Dermis microvascular lymphatic vessel endothelial cell (primary cell): ENCODE results near the gene ATF7IP2. TPM values are rescaled to one million over a fixed set of nuclear protein-coding genes. Genes with fewer than 3 reads are reported as not detected.
"Not testable (repeated sequence)": the region's sequence is repeated elsewhere in the genome, so short reads cannot be mapped to it uniquely, and the experiment has no call there.

Experiments used
- DNase-seq, 2 donors: peaks; one replicate each; pipeline versions ENCODE4 v3.0.0 to v3.0.0-alpha.2; 2010; ENCODE audit warnings: low read depth in 2 of 2
- total RNA-seq: library from RNA; depleted of rRNA; stranded (reverse); fragments of >200 nt; gene quantifications from 2 replicates; pipeline ENCODE4 v1.2.1, GENCODE V29; 2014

ATF7IP2 gene, protein sequence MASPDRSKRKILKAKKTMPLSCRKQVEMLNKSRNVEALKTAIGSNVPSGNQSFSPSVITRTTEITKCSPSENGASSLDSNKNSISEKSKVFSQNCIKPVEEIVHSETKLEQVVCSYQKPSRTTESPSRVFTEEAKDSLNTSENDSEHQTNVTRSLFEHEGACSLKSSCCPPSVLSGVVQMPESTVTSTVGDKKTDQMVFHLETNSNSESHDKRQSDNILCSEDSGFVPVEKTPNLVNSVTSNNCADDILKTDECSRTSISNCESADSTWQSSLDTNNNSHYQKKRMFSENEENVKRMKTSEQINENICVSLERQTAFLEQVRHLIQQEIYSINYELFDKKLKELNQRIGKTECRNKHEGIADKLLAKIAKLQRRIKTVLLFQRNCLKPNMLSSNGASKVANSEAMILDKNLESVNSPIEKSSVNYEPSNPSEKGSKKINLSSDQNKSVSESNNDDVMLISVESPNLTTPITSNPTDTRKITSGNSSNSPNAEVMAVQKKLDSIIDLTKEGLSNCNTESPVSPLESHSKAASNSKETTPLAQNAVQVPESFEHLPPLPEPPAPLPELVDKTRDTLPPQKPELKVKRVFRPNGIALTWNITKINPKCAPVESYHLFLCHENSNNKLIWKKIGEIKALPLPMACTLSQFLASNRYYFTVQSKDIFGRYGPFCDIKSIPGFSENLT
- total RNA-seq, result 2.2 and 9.7 TPM in 2 replicates

- peak; percentile 88 to 94 for DNase-seq
Measured at GRCh38 chr16:10385725-10386516, at the start of gene ATF7IP2. TSS of gene ATF7IP2 (plus strand) at chr16:10386061. CDS start at chr16:10430621, 44,560 bp downstream.

- no peak for DNase-seq
Measured at GRCh38 chr16:10338426-10338825, 47.4 kb upstream of the ATF7IP2 start.

DNA sequence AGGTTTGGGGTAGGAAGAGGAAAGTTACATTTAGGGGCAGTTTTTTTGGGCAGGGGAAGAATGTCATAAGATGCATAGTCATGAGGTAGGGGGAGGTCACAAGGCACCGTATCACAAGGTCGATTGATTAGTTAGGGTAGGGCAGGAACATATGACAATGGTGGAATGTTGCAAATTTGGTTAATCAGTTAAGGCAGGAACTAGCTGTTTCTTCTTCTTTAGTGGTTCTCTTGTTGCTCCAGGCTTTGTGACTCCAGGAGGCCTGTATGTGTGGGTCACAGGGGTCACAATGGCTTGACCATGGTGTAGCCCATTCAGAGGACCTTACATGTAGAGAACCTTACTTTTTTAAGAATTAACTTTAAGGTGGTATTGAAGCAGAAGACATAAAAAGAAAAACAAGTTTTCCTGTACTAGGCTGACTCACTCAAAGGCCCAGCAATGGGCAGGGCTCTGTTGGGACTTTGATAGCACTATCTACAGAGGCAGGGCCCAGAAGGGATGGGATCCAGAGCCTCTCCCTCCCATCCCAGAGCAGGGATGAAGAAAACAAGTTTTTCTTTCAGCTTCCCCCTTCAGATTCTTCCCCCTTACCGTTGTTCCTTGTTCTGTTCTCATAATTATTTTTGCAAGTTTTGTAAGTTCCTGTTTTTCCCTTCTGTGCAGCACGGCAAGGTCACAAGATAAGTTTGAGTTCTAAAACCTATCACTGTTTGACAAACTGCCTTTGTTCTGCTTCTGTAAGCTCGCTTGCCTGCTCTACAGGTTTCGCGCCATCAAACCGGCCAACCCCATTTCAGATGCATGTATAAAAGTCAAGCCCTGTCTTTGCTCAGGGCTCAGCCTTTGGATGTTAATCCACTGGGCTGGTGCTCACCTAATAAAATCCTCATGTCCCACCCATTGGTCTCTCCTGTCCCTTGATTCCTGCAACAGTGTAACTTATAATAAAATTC lies 45.8 kb upstream of the ATF7IP2 start:
- no peak for DNase-seq

- DNase-seq, result no peak
Measured at GRCh38 chr16:10343124-10343760, 42.6 kb upstream of the ATF7IP2 start.

GRCh38 chr16:10344699-10345098 lies 41.2 kb upstream of the ATF7IP2 start:
- not testable (repeated sequence) for DNase-seq

DNA sequence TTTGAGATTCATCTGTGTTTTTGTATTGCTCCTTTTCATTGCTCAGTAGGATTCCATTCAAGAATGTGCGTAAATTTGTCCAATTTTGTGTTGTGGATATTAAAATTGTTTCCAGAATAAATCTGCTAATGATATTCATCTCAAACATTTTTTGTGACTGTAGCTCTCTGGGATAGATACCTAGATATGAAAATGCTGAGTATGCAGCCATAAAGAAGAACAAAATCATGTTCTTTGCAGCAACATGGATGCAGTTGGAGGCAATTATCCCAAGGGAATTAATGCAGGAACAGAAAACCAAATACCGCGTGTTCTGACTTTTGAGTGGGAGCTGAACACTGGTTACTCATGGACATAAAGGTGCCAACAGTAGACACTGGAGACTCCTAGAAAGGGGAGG lies 40.2 kb upstream of the ATF7IP2 start:
- no peak for DNase-seq

GRCh38 chr16:10349851-10350250 lies 36.0 kb upstream of the ATF7IP2 start:
- no peak for DNase-seq

DNA sequence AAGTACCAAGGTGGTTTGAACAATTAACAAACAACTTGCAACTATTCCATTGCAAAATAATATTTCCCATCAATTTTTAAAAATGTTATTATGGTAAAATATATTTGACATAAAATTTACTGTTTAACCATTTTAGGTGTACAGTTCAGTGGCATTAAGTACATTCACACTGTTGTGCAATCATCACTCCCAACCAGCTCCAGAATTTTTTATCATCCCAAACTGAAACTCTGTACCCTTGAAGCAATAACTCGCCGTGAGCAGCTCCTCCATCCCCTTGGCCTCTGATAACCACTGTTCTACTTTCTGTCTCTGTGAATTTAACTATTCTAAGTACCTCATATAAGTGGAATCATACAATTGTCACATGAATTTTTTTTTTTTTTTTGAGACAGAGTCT lies 33.6 kb upstream of the ATF7IP2 start:
- DNase-seq, result no peak

DNA sequence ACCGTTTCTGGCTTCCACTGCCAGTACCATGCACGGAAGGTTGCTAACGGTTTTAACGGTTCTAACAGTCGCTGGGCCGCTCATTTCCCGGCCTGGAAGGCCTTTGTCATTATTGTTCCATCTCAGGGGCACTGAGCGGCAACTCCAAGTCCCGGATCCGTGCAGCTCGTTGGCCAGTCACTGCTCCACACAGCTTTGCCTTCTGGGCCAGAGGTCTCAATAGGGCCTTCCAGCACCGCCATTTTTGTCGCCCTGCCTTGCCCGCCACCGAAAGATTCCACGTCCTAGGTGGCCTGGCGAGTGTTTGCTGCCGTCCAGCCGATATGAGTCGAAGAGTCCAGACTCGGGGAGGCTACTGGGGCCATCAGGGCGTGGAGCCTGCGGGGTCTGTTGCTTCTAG lies 30.3 kb upstream of the ATF7IP2 start:
- DNase-seq, result no peak

- no peak for DNase-seq
Measured at GRCh38 chr16:10356870-10357842, 28.7 kb upstream of the ATF7IP2 start.

DNA sequence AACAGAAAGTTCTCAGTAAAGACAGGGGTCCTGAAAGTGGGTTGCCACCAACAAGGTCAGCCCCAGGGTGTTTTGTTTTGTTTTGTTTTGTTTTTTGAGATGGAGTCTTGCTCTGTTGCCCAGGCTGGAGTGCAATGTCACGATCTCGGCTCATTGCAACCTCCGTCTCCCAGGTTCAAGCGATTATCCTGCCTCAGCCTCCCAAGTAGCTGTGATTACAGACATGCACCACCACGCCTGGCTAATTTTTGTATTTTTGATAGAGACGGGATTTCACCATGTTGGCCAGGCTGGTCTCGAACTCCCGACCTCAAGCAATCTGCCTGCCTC lies 24.1 kb upstream of the ATF7IP2 start:
- DNase-seq, result not testable (repeated sequence)

DNA sequence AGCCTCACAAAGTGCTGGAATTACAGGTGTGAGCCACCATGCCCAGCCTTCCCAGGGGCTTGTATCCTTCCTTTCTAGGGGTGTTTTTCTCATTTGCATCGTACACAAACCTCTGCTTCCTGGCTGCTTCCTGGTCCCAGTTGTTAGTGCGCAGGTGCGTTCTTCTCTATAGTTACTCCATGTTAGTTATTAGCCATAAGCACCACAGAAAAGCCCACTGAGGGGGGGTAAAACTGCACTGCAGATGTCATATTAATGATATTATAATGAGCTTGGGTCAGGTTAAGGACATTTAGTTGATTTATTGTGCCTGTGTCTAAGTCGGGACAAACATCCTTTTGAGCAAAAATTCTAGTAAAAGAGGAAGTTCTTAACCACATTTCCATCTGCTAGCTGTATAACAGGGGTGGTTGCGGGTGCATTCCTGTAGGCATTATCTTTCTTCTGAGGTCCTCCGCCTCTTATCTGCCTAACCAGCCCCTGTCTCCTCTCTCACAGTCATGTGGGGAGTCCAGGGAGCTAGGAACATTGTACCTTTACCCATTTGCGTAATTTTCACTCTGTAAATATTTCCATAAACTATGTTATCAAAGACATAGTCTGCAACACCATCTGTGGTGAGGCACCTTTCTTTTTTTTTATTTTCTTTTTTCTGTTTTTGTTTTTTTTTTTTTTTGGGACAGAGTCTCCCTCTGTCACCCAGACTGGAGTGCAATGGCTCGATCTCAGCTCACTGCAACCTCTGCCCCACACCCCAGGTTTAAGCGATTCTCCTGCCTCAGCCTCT lies 23.6 kb upstream of the ATF7IP2 start:
- DNase-seq, result no peak

GRCh38 chr16:10362864-10363197 lies 23.0 kb upstream of the ATF7IP2 start:
- DNase-seq, result not testable (repeated sequence)

DNA sequence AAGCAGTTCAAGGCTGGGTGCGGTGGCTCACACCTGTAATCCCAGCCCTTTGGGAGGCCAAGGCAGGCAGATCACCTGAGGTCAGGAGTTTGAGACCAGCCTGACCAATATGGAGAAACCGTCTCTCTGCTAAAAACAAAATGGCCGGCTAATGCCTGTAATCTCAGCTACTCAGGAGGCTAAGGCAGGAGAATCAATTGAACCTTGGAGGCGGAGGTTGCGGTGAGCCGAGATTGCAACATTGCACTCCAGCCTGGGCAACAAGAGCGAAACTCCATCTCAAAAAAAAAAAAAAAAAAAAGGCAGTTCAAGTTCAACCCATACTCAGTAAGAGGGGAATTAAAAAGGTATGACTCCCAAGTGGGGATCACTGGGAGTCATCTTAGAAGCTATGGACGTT lies 19.2 kb upstream of the ATF7IP2 start:
- not testable (repeated sequence) for DNase-seq

GRCh38 chr16:10367616-10368188 lies 18.2 kb upstream of the ATF7IP2 start:
- DNase-seq, result no peak

DNA sequence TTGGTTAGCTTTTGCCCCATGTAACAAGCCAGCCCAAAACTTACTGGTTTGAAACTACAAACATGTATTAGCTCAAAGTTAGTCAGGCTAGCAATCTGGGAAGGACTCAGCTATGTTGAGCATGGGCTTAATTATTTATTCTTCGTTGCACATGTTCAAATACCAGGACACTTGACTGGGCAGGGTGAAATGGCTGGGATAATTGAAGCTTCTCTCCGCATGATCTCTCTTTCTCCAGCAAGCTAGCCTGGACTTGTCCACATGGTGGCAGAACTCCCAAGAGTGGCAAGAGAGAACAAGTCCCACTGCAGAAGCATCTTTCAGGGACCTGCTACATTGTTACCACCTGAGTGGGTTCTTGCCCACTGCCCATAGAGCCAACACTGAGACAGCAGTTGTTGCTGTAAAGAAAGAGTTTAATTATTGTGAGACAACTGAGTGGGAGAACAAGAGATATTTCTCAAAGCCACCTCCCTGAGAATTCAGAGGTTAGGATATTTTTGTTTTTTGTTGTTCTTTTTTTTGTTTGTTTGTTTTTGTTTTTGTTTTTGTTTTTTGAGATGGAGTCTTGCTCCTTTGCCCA lies 16.8 kb upstream of the ATF7IP2 start:
- peak in 1 of 2 donors; percentile 12 for DNase-seq

GRCh38 chr16:10370096-10370726 lies 15.7 kb upstream of the ATF7IP2 start:
- DNase-seq, result no peak
